KOPT-K1 (cell line): ENCODE results near the gene MED4.
"Not testable (repeated sequence)": the region's sequence is repeated elsewhere in the genome, so short reads cannot be mapped to it uniquely, and the experiment has no call there.

ENCODE experiments used
- H3K27ac ChIP-seq: fragments of 200-600 bp; sonication (generic); 2 replicates; pipeline ENCODE4 v1.5.1; 2016; ENCODE audit warnings: antibody characterized with exemption, mild to moderate bottlenecking, low read depth, low read length; ENCODE audit not compliant: poor library complexity, severe bottlenecking
- H3K36me3 ChIP-seq: fragments of 200-600 bp; sonication (generic); 2 replicates; pipeline ENCODE4 v1.5.1; 2017; ENCODE audit warnings: antibody characterized with exemption, mild to moderate bottlenecking, low read length, moderate library complexity; ENCODE audit not compliant: insufficient read depth
- H3K9me3 ChIP-seq: fragments of 200-600 bp; sonication (generic); 2 replicates; pipeline ENCODE4 v1.5.1; 2017; ENCODE audit warnings: antibody characterized with exemption, low read length, mild to moderate bottlenecking; ENCODE audit not compliant: insufficient read depth, poor library complexity, severe bottlenecking

The MED4 gene

GRCh38 chr13:48069573-48069972, 25.3 kb downstream of the MED4 start:
- peaks cover 86% of the 10 kb centered on the region for H3K9me3 ChIP-seq
- no peak overlapping the region for H3K27ac ChIP-seq
- peaks cover 98% of the 10 kb centered on the region for H3K36me3 ChIP-seq

GRCh38 chr13:48068952-48069351, 26.0 kb downstream of the MED4 start:
- peaks cover 80% of the 10 kb centered on the region for H3K9me3 ChIP-seq
- H3K27ac ChIP-seq: no peak overlapping the region
- peaks cover 98% of the 10 kb centered on the region for H3K36me3 ChIP-seq

DNA sequence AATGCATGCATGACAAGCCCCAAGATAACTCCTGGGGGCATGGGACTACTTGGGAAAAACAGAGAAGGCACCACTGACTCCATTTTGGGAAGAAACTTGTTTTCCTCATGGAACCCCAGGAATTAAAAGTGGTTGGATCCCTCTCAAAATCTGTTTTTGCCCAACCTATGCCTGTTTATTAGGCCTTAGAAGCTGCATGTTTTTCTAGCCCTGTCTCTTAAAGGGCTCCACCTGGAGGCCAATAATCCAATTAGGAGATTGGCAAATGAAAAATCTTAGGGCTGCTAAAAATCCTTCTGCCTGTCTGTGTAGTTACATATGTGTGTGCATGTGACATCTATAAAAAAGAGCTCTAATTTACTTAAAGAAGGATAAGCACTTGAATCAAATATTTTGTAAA, 26.9 kb downstream of the MED4 start:
- H3K36me3 ChIP-seq: peaks cover 95% of the 10 kb centered on the region
- peaks cover 71% of the 10 kb centered on the region for H3K9me3 ChIP-seq
- H3K27ac ChIP-seq: no peak overlapping the region

GRCh38 chr13:48066310-48066989, 28.5 kb downstream of the MED4 start:
- Histone ChIP-seq H3K9me3 (peaks cover 55% of the 10 kb centered on the region), H3K36me3 (peaks cover 79% of the 10 kb centered on the region), H3K27ac (no peak overlapping the region)

DNA sequence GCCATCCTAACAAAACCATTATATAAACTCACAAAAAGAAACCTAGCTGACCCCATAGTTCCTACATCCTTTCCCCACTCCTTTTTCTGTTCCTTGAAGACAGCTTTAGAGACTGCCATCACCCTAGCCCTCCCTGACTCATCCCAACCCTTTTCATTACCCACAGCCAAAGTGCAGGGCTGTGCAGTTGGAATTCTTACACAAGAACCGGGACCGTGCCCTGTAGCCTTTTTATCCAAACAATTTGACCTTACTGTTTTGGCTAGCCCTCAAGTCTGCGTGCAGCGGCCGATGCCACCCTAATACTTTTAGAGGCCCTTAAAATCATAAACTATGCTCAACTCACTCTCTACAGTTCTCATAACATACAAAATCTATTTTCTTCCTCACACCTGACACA, 35.0 kb downstream of the MED4 start:
- H3K9me3 ChIP-seq: not testable (repeated sequence)

GRCh38 chr13:48058536-48058935, 36.4 kb downstream of the MED4 start:
- not testable (repeated sequence) for H3K9me3 ChIP-seq, H3K27ac ChIP-seq
- H3K36me3 ChIP-seq: peaks cover 10% of the 10 kb centered on the region

More for the DNA sequence above, 35.0 kb downstream of the MED4 start:
- H3K36me3 ChIP-seq: peaks cover 16% of the 10 kb centered on the region; the same call in 1 of the 2 replicates
- not testable (repeated sequence) for H3K27ac ChIP-seq

DNA sequence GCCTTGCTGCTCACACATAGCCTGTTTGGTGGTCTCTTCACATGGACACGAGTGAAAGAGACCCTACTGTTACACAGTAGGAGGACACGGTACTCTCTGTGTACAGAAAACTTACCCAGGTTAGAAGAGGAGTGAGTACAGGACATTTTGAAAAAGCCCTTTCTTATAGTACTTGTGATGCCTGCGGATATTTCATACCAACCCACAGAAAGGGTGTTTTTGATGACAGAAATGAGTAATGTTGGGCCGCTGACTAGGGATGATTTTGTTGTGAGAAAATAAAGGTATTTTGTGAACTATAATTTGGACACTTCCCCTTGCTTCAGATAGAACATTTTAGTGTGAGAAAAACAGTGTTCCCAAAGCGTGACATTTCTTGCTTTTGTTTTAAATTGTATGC, 39.2 kb downstream of the MED4 start:
- H3K9me3 ChIP-seq: no peaks in the 10 kb centered on the region
- H3K36me3 ChIP-seq: peaks cover 35% of the 10 kb centered on the region
- no peak overlapping the region for H3K27ac ChIP-seq

DNA sequence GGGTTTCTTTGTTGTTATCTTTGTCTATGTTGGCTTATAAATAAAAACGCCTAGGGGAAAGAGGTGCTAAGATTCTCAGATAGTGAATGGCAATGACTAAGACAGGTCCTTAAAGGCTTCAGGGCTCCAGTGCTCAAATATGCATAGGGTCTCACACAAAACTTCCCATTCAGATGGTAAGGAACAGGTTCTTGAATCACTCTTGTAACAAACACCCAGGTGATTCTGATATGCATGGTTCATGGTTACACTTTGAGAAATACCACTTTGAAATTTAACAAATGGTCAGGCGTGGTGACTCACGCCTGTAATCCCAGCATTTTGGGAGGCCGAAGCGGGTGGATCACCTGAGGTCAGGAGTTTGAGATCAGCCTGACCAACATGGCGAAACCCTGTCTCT, 40.3 kb downstream of the MED4 start:
- Histone ChIP-seq H3K36me3 (peaks cover 46% of the 10 kb centered on the region), H3K9me3 (no peaks in the 10 kb centered on the region), H3K27ac (no peak overlapping the region)

GRCh38 chr13:48050550-48050949, 44.4 kb downstream of the MED4 start:
- Histone ChIP-seq H3K36me3 (peaks cover 86% of the 10 kb centered on the region), H3K9me3 (no peaks in the 10 kb centered on the region), H3K27ac (no peak overlapping the region)

DNA sequence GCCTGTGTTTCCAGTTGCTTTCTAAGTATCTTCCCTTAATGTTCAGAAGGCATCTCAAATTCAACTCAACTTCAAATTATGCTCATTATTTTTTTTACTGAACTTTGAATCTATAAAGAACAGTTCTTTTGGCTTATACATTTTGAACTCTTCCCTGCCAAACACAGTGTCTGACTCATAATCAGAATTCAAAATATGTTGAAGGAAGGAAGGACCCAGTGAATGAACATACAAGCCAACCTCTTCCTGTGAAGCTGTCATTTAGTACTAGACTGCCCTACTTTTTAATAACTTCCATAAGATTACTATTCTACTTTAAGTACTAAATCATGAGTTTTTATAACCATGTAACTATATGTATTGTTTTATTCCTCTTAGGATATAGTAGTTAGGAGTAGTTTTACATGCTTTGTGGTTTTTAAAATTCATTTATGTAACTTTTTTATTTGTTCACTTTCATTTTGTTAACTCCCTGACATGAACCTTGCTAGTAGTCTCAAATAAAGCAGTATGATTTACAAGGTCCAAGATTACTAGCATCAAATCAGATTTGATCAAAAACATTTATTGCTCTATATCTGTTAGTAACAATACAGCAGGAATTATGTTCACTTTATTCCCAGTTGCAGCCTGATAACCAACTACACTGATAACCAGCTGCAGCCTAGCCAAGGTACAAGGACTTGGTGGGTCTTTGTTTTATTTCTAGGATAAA, 51.0 kb downstream of the MED4 start:
- Histone ChIP-seq H3K9me3 (no peaks in the 10 kb centered on the region), H3K27ac (no peak overlapping the region), H3K36me3 (peaks cover 82% of the 10 kb centered on the region)

DNA sequence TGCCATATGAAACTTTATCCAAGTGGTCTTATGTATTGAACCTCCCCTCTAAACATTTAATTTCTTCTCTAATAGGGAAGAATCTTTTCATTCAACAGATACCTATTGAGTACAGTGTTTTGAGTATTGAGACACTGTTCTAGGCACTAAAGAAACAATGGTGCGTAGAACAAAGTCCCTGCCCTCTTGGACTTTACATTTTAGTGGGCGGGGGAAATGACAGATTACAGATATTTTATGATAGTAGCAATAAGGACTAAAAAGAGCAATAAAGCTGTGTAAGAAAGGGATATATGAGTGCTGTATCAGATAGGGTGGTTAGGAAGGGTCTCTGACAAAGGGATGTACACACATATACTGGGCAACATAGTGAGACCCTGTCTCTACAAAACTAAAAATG, 52.0 kb downstream of the MED4 start:
- H3K36me3 ChIP-seq: peaks cover 72% of the 10 kb centered on the region
- H3K9me3 ChIP-seq: no peaks in the 10 kb centered on the region
- H3K27ac ChIP-seq: no peak overlapping the region

DNA sequence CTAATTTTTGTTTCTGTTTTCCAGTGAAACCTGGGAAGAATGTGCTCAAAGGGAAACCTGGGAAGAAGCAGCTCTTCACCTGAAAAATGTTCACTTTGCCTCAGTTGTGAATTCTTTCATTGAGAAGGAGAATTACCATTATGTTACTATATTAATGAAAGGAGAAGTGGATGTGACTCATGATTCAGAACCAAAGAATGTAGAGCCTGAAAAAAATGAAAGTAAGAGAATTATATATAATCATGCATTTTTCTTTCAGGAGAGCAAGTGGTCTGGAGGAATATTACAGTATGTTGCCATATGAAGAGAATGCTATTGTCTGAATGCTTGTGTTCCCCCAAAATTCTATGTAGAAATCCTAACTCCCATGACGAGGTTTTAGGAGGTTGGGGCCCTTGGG, 54.0 kb downstream of the MED4 start:
- Histone ChIP-seq H3K27ac (no peak overlapping the region), H3K36me3 (peaks cover 55% of the 10 kb centered on the region), H3K9me3 (no peaks in the 10 kb centered on the region)

- Histone ChIP-seq H3K36me3 (peaks cover 48% of the 10 kb centered on the region), H3K27ac (no peak overlapping the region), H3K9me3 (no peaks in the 10 kb centered on the region)
These were observed 54.9 kb downstream of the MED4 start for GRCh38 chr13:48040049-48040448.

DNA sequence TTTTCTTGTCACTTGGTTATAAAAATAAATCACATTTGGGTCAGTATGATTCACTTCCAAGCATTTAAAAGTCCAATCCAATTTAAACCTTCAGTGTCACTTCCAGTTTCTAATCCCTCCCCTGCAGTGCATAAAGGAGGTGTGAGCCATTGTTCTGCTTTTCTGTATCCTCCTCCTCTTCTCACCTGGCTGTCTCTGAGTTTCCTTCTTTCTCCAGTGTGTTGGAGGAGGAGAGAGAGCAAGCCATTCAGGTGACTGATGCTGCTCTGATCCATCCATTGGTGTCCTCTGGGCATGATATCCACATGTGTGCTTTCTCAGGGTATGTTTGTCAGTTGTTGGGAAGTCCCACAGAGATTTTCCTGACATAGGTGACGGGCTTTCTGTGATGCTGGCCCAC, 56.1 kb downstream of the MED4 start:
- Histone ChIP-seq H3K27ac (peak overlapping the region; percentile 91), H3K36me3 (peaks cover 47% of the 10 kb centered on the region)

GRCh38 chr13:48037346-48038173, 57.3 kb downstream of the MED4 start, which contains the start of gene NUDT15:
TSS of gene NUDT15 (plus strand) at chr13:48037726. CDS start at chr13:48037747, 21 bp downstream.
- Histone ChIP-seq H3K9me3 (peaks cover 13% of the 10 kb centered on the region), H3K36me3 (peaks cover 44% of the 10 kb centered on the region), H3K27ac (peak within 1 kb of the TSS; percentile 91)

More for the DNA sequence above, 56.1 kb downstream of the MED4 start:
- peaks cover 4% of the 10 kb centered on the region for H3K9me3 ChIP-seq
